ENCODE data around the gene MED20. TPM values are rescaled to one million over a fixed set of nuclear protein-coding genes. Genes with fewer than 3 reads are reported as not detected.

MED20 gene
- total and polyA plus RNA-seq, 2 donors (not counting 3 experiments of a cell fraction or from before 2014, with no cell fraction given): 30.4 to 37.8 TPM

- Histone ChIP-seq H3K4me1 (ENCODE audit: control insufficient read depth, extremely low read depth, insufficient read depth, low read length) (peaks cover 34% of the 10 kb centered on the region), H3K27me3 (ENCODE audit: control insufficient read depth in 2 of 2, insufficient read depth in 2 of 2, low read length in 2 of 2) (no peaks in the 10 kb centered on the region), H3K27ac (ENCODE audit: insufficient read depth, low read depth, low read length) (peak overlapping the region; percentile 57), H3K36me3 (ENCODE audit: control insufficient read depth in 2 of 2, extremely low read depth in 1 of 2, insufficient read depth in 2 of 2, low read length in 2 of 2) (peaks cover 5 to 12% of the 10 kb centered on the region in 2 experiments), H4K20me1 (replicated peaks; ENCODE audit: control insufficient read depth, extremely low read depth, insufficient read depth, low read length) (no peaks in the 10 kb centered on the region), H3K4me2 (ENCODE audit: insufficient read depth, low read length) (peak overlapping the region; percentile 60), H3K9me3 (replicated peaks; ENCODE audit: control insufficient read depth, insufficient read depth, low read length) (no peaks in the 10 kb centered on the region), H3K4me3 (replicated peaks in 1 of 3; ENCODE audit: insufficient read depth in 1 of 3, low read depth in 1 of 3, low read length in 3 of 3) (peak overlapping the region; percentile 58 to 88 (median 76)), H2AFZ (ENCODE audit: low read depth, low read length) (peak overlapping the region; percentile 65), H3K9me1 (replicated peaks; ENCODE audit: control insufficient read depth, extremely low read depth, insufficient read depth, low read length) (no peaks in the 10 kb centered on the region), H3K9ac (replicated peaks; ENCODE audit: extremely low read depth, insufficient read depth, low read length) (peak overlapping the region; percentile 76), H3K79me2 (ENCODE audit: control insufficient read depth, insufficient read depth, low read length) (peaks cover 42% of the 10 kb centered on the region)
- POLR2A ChIA-PET: no interaction called here
- peak; percentile 68 for FAIRE-seq
- dilution Hi-C loops (cut with MboI; ENCODE audit: extremely low pct_ligation_motif_present, low sequenced_read_pairs) (no loop called here), intact Hi-C loops (cut with micrococcal nuclease) (loop anchor here (1.0 to 5.0 kb wide), 3 partner anchors 26 to 103 kb away; no protein-coding TSS in a partner anchor)
- CTCF ChIA-PET: interaction anchor here (1.0 to 8.5 kb wide), 7 partner anchors 19 to 154 kb away, joined by 4 to 149 read pairs (median 14); partner anchors contain the start of genes BYSL, MED20 and TOMM6
- TF ChIP-seq POLR2A (IDR thresholded peaks at IDR 0.05; ENCODE audit: low read depth, low read length) (peak; percentile 8), FOS (IDR thresholded peaks at IDR 0.05; ENCODE audit: borderline replicate concordance, insufficient read depth, low read length) (no peak)
- peak; percentile 30 for DNase-seq (ENCODE audit: low read depth, low spot score)
- BruUV-seq (replicated peaks): no TSS peak
Measured at GRCh38 chr6:41940759-41941279, 19.9 kb upstream of the MED20 start.

- Histone ChIP-seq H3K4me1 (ENCODE audit: control insufficient read depth, extremely low read depth, insufficient read depth, low read length) (peaks cover 34% of the 10 kb centered on the region), H2AFZ (ENCODE audit: low read depth, low read length) (peak overlapping the region; percentile 65), H3K9me3 (replicated peaks; ENCODE audit: control insufficient read depth, insufficient read depth, low read length) (no peaks in the 10 kb centered on the region), H4K20me1 (replicated peaks; ENCODE audit: control insufficient read depth, extremely low read depth, insufficient read depth, low read length) (no peaks in the 10 kb centered on the region), H3K9me1 (replicated peaks; ENCODE audit: control insufficient read depth, extremely low read depth, insufficient read depth, low read length) (no peaks in the 10 kb centered on the region), H3K4me3 (replicated peaks in 1 of 3; ENCODE audit: insufficient read depth in 1 of 3, low read depth in 1 of 3, low read length in 3 of 3) (peak overlapping the region; percentile 58 to 88 (median 76)), H3K79me2 (ENCODE audit: control insufficient read depth, insufficient read depth, low read length) (peaks cover 45% of the 10 kb centered on the region), H3K9ac (replicated peaks; ENCODE audit: extremely low read depth, insufficient read depth, low read length) (peak overlapping the region; percentile 76), H3K27ac (ENCODE audit: insufficient read depth, low read depth, low read length) (no peak overlapping the region), H3K4me2 (ENCODE audit: insufficient read depth, low read length) (peak overlapping the region; percentile 60), H3K27me3 (ENCODE audit: control insufficient read depth in 2 of 2, insufficient read depth in 2 of 2, low read length in 2 of 2) (no peaks in the 10 kb centered on the region), H3K36me3 (ENCODE audit: control insufficient read depth in 2 of 2, extremely low read depth in 1 of 2, insufficient read depth in 2 of 2, low read length in 2 of 2) (peaks cover 8 to 19% of the 10 kb centered on the region in 2 experiments)
- intact Hi-C loops (cut with micrococcal nuclease) (loop anchor here (5.0 kb wide), 1 partner anchor 87 kb away; no protein-coding TSS in a partner anchor), dilution Hi-C loops (cut with MboI; ENCODE audit: extremely low pct_ligation_motif_present, low sequenced_read_pairs) (no loop called here)
- FAIRE-seq (peak; percentile 28), DNase-seq (ENCODE audit: low read depth, low spot score) (no peak)
- TF ChIP-seq FOS (IDR thresholded peaks at IDR 0.05; ENCODE audit: borderline replicate concordance, insufficient read depth, low read length) (no peak), POLR2AphosphoS5 (IDR thresholded peaks at IDR 0.05; ENCODE audit: insufficient read depth, low read depth, low read length) (no peak), EZH2 (IDR thresholded peaks at IDR 0.05; ENCODE audit: borderline replicate concordance, low read depth, low read length, severe bottlenecking) (no peak), CTCF (IDR thresholded peaks at IDR 0.05; ENCODE audit: extremely low read depth in 1 of 2, insufficient read depth in 1 of 2, low read depth in 1 of 2, low read length in 2 of 2) (no peak), GATA2 (IDR thresholded peaks at IDR 0.05; ENCODE audit: insufficient read depth, insufficient read length, low read depth, low read length) (no peak), MYC (IDR thresholded peaks at IDR 0.05; ENCODE audit: low read depth, low read length) (no peak), POLR2A (IDR thresholded peaks at IDR 0.05; ENCODE audit: low read depth, low read length) (no peak), JUN (IDR thresholded peaks at IDR 0.05; ENCODE audit: borderline replicate concordance, insufficient read depth, insufficient read length, low read depth) (no peak), MAX (IDR thresholded peaks at IDR 0.05; ENCODE audit: insufficient read depth, insufficient read length) (no peak)
- CTCF ChIA-PET: interaction anchor here (1.0 to 8.5 kb wide), 11 partner anchors 10 to 159 kb away, joined by 3 to 149 read pairs (median 9); partner anchors contain the start of genes BYSL, MED20 and TOMM6
- BruUV-seq (replicated peaks): TSS peak; percentile 2
- POLR2A ChIA-PET: interaction anchor here (1.0 to 1.1 kb wide), 2 partner anchors 105 to 152 kb away, joined by 3 to 4 read pairs; partner anchors contain the start of gene TOMM6
Measured at GRCh38 chr6:41939848-41940758, 19.2 kb upstream of the MED20 start.

All from endothelial cell of umbilical vein (primary cell).